ENCODE data around the gene SIAE.

DNA sequence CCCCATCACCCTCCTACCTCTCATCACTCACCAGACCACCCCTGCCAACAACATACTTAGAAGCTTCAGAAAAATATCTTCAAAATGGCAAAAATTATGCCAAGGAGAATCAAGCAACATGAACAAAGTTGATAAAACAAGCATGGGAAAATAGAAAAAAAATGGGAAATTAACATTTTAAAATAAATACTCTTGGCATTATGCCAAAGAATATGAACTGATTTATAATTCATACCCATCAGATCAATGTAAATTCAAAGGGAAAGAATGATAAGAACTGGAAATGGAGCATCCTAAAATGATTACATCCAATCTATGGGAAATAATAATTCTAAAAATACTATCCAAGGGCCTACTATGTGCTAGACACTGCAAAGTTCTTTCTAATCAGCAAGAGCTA lies 12.0 kb downstream of the SIAE start:
- TF ChIP-seq POLR2A (IDR thresholded peaks at IDR 0.05) (no peak), CTCF (IDR thresholded peaks at IDR 0.05) (no peak)

All from gastroesophageal sphincter (tissue), 3 donors.